PC-9 (cell line): ENCODE measurements around the gene RNF220.

Experiments used
- CTCF ChIP-seq: fragments of 200-600 bp; sonication (generic); conservative IDR thresholded peaks from 2 replicates; pipeline ENCODE4 v1.6.1; 2017; ENCODE audit warnings: mixed run types, antibody characterized with exemption, mild to moderate bottlenecking, moderate library complexity
- EZH2 ChIP-seq: fragments of 200-600 bp; sonication (generic); IDR thresholded peaks from 2 replicates; pipeline ENCODE4 v1.8.0; 2017; ENCODE audit warnings: antibody characterized with exemption, low read depth

- no peak for TF ChIP-seq EZH2
- TF ChIP-seq CTCF, result no peak
Observed at GRCh38 chr1:44611419-44611818, 206.4 kb downstream of the RNF220 start.
